ENCODE results near the gene VSTM2L. TPM values are rescaled to one million over a fixed set of nuclear protein-coding genes. Genes with fewer than 3 reads are reported as not detected.

The VSTM2L gene
- total RNA-seq, 4 donors from 2014 or later = 0.37 to 0.94 (median 0.62) TPM

GRCh38 chr20:37880726-37881591 lies 22.0 kb upstream of the VSTM2L start:
- ATAC-seq (ENCODE audit: low FRiP score) (no peak), DNase-seq (ENCODE audit: low spot score) (no peak)
- TF ChIP-seq CTCF (IDR thresholded peaks at IDR 0.05) = no peak

GRCh38 chr20:37881601-37882343 lies 21.2 kb upstream of the VSTM2L start:
- DNase-seq (ENCODE audit: low spot score) (no peak), ATAC-seq (ENCODE audit: low FRiP score) (no peak)
- no peak for TF ChIP-seq CTCF (IDR thresholded peaks at IDR 0.05)

- DNase-seq (ENCODE audit: low spot score) = no peak
- TF ChIP-seq CTCF (IDR thresholded peaks at IDR 0.05) = no peak
- no peak for ATAC-seq (ENCODE audit: low FRiP score)
Measured at GRCh38 chr20:37882961-37883712, 19.8 kb upstream of the VSTM2L start.

- DNase-seq (ENCODE audit: low spot score) (no peak), ATAC-seq (ENCODE audit: low FRiP score) (no peak)
- TF ChIP-seq CTCF (IDR thresholded peaks at IDR 0.05) = no peak
Measured at GRCh38 chr20:37885042-37885441, 17.9 kb upstream of the VSTM2L start.

GRCh38 chr20:37885593-37886503 lies 17.1 kb upstream of the VSTM2L start:
- ATAC-seq (ENCODE audit: low FRiP score) = no peak

More at GRCh38 chr20:37885593-37886503, 17.1 kb upstream of the VSTM2L start:
- no peak for DNase-seq (ENCODE audit: low spot score)
- TF ChIP-seq CTCF (IDR thresholded peaks at IDR 0.05) = no peak
